Fibroblast of skin of scalp (primary cell): ENCODE data around the gene CHMP2B.
"Not testable (repeated sequence)": the region's sequence is repeated elsewhere in the genome, so short reads cannot be mapped to it uniquely, and the experiment has no call there.

Source experiments
- DNase-seq: peaks from one replicate; pipeline ENCODE4 v3.0.0-alpha.2; 2013

CHMP2B gene

DNA sequence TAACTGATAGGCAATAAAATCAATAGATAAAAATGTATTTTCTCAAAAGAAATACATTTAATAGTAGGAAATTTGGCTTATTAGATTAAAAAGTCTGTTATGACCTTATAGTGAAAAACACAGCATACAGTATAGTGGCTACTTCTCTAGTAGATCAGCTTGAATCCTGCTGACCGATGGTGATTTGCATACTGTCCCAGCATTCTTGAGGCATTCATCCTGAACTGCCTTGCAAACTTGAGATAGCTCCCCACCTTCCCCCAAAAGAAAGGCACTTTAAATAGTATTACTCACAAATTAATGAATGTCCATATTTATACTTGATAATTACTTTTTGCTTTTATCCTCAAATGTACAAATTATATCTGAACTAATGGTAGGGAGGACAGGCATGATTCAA is 6.7 kb downstream of the CHMP2B start:
- no peak for DNase-seq

- no peak for DNase-seq
Observed at GRCh38 chr3:87236093-87236492, 9.0 kb downstream of the CHMP2B start.

- DNase-seq = no peak
Observed at GRCh38 chr3:87246662-87247429, 19.7 kb downstream of the CHMP2B start.

GRCh38 chr3:87247430-87247773 is 20.3 kb downstream of the CHMP2B start:
- no peak for DNase-seq

GRCh38 chr3:87248231-87248630 is 21.1 kb downstream of the CHMP2B start:
- not testable (repeated sequence) for DNase-seq

- DNase-seq = no peak
Observed at GRCh38 chr3:87248831-87249230, 21.7 kb downstream of the CHMP2B start.

DNA sequence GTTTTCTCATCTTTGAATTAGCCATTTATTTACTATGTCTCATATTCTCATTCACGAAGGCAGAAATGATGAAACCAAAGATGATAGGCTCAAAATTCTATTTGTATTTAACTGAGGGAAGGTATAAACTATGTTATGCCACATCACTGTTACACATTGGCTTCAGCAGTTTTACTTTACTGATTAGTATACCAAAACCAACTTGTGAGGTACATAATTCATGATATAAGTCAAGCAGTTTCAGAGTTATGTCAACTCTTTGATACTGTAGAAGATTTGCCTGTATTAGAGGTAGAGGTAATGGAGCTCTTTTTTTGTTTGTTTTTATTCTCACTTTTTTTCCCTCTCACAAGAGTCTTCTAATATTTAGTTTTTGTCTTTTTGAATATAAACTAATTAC is 22.9 kb downstream of the CHMP2B start:
- DNase-seq = no peak

DNA sequence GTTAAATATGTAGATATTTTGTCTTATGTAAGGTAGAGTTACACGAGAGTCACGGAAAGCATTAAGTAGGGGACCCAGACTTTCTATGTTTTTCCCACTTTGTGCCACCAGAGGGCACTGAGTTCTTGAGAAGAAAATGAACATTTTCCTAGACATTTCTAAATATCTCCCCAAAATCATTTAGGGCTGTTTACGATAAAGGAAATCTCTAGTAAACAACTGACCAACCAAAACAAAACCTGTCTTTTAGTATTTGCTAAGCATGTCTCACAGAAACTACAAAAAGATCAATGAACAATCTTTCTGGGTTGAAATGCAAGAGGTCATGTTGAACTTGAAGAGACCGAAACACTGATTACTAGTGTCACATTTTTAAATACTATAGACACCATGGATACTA is 33.2 kb downstream of the CHMP2B start:
- DNase-seq = peak; percentile 51

DNA sequence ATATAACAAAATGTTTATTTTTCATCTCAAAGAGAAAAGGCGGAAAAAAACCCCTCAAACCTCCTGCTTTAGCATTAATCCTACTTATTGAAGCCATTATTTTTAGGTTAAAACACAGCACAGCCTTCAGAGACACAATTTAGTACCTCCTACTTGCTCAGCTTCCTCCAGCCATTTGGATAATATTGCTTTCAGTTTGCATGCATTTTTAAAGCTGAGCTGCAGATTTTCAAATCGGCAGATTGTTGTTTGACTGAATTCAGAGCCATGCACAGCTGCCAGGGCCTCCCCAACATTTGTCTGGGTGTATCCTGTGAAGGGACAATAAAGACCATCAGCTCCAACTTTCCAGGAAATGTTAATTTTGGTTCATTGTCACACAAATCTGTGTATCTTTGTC is 34.8 kb downstream of the CHMP2B start:
- no peak for DNase-seq

DNA sequence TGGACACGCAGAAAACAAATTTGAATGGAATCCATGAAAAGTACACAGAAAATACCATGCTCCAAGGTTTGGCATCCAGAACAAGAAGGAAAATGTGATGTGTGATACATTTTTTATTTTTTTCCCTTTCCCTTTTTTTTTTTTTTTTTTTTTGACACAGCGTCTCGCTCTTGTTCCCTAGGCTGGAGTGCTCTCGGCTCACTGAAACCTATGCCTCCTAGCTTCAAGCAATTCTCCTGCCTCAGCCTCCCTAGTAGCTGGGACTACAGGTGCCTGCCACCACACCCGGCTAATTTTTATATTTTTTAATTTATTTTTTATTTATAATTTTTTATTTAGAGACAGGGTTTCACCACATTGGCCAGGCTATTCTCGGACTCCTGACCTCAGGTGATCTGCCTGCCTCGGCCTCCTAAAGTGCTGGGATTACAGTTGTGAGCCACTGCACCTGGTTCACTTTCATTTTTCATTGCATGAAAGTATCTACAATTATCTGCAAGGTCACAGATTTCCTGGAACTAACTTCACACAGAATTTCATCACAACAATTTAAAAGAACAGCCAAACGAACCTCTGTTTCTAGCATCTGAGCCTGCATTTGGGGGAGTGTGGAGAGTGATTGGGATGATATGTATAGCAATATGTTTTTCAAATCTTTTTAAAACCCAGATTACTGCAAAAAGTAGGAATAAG is 41.0 kb downstream of the CHMP2B start:
- DNase-seq = no peak

DNA sequence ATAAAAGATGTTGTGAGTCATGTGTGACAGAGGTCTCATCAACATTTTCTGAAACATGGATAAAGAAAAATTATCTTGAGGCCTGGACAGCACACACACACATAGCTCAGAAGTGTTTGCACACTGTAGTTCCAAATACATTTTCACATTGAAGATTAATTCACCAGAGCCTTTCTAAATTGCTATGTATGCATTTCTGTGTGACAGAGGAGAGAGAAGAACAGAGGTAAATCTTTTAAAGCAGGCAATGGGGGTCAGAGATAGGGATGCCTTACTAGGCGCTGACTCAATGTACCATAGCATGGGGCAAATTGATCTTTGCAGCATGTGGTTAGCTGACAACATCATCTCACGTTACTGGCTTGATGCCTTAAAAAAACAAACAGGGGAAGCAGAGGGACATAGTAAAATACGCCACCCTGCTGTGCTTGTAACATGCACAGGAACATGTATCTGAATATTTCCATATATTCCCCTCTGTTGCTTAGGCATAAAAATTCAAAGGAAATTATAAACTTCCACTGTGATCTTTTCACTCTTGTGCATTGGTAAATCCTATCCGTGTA is 41.6 kb downstream of the CHMP2B start:
- peak; percentile 3 for DNase-seq

DNA sequence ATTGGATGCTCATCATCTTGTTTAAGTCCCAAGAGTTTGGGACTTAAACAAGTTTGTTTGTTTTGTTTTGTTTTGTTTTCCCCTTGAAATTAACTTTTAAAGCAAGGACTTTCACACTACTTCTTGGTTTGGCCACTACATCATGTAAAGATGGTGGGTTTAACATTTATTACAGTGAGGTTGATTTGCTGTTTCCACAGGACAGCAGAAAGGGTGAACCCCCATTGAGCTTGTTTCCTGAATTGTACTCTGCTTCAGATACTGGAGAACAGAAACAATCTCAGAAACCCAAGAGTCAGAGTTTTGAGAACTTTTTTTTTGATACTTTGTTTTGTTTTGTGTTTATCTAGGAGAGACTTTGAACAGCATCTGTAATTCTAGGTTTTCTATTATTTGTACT is 42.6 kb downstream of the CHMP2B start:
- no peak for DNase-seq

DNA sequence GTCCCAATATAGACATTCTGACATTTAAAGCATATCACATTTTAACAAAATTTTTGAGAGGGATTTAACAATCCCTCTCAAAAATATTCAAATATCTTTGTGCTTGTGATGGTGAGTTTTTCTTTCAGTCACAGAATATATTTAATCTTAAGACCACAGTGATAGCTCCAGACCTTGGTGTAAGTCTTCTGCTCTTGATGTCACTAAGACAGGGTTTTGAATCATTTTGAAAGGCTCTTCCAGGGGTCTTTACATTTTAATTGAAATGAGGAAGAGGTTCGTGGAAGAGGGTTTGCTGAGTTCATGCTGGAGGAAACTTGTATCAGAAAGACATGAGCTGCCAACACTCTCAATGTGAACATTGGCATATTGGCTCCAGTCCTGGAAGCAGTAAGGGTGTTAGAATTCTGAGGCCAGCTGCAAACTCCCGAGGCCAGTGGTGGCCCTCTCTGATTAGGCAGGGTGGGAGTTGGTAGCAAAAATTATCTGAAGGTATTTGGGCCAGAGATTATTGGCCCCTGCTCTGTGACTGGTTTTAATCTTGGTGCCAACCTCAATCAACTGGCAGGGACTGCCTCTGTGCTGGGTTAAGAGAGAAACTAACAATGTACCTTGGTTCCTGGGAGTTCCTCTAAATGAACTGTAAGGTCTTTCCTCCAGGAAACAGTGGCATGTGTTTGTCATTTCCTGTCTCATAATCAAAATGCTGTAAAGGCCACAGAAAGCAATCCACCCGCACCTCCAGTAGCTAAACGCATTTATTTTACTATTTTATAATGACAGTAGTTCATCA is 44.0 kb downstream of the CHMP2B start:
- no peak for DNase-seq

DNA sequence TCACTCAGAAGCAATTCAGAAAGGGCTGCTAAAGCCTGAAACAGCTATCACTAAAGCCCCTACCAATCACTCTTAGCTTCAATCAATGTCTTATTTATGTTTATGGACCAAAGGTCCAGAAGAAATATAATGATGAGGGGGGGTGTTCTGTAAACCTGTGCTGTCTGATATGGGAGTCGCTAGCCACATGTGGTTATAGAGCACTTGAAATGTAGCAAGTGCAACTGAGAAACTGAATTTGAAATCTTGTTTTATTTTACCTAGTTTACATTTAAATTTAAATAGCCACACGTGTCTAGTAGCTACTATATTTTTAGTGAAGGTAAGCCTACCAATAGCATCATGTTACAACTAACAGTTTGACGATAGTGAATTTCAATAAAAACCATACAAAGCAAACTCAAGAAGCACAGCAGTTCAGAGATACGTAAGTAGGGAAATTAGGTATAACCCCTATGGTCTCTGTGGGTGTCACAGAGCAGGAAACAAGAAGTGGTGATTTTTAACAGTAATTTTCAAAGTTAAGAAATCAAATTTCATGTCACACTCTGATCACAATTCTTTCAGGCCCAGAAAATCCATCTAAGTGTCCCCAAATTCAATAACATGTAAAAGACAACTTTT is 45.7 kb downstream of the CHMP2B start:
- DNase-seq = no peak

- no peak for DNase-seq
Observed at GRCh38 chr3:87276484-87276883, 49.4 kb downstream of the CHMP2B start, which contains the start of gene POU1F1. POU1F1 (minus strand) TSS chr3:87276584; CDS start chr3:87276462, 122 bp downstream.

DNA sequence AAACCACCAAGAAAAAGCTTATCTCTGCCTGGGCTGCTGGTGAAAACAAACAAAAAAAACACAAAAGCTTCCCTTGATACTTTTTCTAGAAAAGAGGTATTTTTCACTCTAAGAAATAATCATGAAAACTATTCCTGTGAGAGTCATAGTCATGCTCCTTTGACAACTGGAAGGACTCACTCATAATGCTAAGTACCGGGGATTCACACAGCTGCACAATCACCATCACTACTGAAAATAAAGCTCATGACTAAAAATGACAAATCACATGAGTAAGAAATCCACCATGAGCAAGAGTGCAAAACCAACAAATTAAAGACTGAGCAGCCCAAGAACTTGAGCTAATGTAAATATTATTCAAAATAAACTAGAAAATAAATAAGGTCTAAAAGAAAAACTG is 59.9 kb downstream of the CHMP2B start:
- DNase-seq = no peak

DNA sequence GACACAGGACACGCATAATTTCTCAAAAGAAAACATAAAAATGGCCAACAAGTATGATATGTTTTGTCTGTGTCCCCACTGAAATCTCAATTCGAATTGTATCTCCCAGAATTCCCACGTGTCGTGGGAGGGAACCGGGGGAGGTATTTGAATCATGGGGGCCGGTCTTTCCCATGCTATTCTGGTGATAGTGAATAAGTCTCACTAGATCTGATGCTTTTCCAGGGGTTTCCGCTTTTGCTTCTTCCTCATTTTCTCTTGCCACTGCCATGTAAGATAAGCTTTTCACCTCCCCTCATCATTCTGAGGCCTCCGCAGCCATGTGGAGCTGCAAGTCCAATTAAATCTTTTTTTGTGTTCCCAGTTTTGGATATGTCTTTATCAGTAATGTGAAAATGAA is 61.3 kb downstream of the CHMP2B start:
- DNase-seq = no peak

DNA sequence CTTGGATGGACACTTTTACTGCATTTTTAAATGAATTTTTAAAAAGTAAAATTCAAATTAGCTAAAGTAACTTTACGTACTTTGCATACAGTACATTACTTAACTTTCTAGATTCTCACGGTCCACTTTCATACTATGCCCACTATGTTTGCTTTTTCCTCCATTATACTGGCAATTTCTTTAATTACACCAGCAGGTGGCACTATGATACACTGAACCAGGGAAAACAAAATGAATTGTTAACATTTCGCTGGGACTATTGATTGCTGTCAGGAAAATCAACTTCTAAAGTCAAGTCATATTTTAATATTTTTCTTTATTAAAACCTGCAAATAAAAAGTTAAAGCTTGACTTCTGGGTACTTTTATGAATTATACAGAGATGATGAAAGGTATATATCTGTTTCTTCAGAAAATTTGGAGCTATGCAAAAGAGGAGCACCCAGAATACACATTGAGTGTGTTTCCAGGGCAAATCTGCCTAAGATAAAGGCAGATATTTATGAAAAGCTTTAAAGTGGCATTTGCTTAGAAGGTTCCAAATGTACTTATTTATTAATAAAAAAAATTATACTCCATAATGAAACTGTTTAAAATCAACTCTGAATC is 71.1 kb downstream of the CHMP2B start:
- peak; percentile 50 for DNase-seq

DNA sequence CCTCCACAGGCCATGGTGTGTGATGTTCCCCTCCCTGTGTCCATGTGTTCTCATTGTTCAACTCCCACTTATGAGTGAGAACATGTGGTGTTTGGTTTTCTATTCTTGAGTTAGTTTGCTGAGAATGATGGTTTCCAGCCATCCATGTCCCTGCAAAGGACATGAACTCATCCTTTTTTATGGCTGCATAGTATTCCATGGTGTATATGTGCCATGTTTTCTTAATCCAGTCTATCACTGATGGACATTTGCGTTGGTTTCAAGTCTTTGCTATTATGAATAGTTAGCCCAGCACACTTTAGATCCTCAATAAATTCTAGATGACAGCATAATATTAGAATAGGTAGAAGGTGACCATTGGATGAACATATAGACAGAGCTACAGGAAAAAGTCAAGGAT is 77.9 kb downstream of the CHMP2B start:
- not testable (repeated sequence) for DNase-seq
